Activated T-cell treated with anti-CD3 and anti-CD28 coated beads for 24 hours (primary cell): Measurements from ENCODE around the gene INPP5A.

Experiments
- DNase-seq: peaks from one replicate; pipeline ENCODE4 v3.0.0-alpha.2; 2020; ENCODE audit warnings: low read depth

The INPP5A gene

DNA sequence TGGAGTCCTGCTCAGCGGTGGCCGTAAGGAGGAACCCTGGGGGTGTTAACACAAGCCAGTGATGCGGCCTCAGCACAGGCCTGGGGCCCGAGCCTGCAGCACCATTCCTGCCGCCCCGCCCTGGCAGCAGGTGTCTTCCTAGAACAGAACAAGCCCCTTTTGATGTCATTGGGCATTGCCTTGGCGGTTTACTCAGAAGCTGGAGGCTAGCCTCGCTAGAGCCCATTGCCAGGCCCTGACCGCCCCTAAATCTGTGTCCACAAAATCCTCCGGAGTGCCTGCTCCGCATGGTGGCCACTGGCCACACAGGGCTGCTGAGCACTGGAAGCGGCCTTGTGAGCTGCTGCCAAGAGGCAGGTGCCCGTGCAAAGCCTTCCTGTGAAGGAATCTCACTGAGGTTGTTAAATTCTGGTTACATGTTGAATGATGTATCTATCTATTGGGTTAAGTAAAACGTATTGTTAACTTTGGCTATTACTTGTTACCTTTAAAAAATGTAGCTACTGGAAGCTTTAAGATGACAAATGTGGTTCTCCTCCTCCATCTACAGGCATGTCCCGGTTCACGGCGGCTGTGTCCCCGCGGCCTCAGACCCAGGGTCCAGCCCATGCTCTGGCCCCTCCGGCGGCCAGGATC lies 1.2 kb upstream of the INPP5A start:
- DNase-seq = no peak

DNA sequence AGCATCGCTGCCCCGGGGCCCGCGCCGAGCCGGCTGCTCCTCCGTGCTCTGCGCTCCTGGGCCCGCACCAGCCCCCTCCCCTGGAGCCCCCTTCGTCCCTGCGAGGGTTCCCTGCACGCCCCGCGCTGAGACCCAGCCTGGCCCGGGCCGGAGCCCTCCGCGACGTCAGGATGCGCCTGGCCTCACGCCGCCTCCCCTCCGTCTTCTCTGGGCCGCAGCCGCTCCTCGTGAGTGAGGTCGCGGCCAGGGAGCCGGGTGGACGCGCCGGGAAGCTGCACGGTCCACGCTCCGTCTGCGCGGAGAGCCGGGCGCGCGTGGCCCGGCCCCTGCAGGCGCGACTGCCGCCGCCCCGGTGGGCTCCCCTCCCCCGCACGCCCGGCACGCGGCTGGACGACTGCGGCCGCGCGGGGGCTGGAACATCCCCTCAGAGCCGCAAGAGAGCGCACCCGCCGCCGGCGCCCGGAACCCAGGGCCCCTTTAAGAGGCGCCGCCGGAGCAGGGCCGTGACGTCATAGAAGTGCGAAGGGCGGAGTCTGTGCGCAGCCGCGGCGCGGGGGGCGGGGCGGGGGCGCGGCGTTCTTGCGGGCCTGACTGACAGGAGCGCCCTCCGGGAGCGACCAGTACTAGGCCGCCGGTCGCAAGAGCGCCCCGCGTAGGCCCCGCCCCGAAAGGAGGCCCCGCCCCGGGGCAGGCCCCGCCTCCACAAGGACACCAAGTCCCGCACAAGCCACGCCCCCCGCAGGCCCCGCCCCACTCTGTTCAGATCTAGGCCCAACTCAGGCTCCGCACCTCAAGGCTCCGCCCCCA lies 507 bp upstream of the INPP5A start:
- peak; percentile 100 for DNase-seq

DNA sequence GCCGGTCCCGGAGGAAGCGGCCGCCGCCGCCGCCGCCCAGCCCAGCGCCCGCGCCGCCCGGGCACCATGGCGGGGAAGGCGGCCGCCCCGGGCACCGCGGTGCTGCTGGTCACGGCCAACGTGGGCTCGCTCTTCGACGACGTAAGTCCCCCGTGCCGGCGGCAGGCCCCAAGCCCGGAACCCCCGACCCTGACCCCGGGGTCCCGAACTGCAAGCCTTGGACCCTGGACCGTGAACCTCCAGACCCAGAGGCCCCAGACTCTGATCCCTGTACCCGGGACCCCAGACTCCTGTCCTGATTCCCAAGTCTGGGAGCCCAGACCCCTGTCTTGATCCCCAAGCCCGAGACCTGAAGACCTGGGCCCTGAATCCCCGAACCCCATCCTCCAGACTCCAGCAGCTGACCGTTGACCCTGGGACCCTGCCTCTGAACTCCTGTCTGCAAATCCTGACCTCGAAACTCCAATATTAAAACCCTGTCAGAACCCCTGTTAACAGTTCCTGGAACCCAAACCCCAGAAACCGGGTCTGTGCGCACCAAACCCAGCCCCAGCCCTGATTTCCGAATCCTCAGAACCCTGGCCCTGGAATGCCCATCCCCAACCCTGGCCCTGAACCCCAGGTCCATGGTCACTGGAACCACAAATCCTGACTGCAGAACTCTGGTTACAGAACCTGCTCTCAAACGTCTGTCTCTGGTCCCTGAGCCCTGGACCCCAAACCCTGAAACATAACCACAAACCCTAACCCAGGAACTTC lies 623 bp downstream of the INPP5A start:
- DNase-seq = no peak

DNA sequence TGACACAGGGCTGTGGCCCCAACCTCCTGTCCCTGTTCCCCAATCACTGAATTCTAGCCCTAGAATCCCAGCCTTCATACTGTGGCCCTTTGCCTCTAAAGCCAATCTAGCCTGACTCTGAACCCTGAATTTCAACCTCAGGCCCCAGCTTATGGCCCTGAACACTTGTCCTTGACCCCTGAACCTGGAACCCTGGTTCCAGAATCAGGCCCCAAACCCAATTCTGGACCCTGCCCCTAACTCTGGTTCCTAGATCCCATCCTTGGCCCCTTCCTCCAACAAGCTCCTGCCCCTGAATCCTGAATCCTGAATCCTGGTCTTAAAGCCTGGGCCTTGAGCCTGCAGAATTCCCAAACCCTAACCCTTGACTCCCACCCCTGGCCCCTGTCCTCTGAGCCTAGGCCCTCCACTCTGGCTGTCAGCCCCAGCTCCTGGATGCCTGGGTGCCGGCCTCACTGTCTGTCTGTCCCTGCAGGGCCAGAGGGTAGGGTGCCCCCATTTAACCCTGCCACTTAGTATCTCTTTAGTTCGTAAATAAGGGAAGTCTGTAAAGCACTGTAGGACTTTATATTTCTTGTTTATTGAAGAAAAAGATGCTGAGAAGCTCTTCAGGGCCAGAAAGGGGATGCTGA lies 1.3 kb downstream of the INPP5A start:
- DNase-seq = no peak

DNA sequence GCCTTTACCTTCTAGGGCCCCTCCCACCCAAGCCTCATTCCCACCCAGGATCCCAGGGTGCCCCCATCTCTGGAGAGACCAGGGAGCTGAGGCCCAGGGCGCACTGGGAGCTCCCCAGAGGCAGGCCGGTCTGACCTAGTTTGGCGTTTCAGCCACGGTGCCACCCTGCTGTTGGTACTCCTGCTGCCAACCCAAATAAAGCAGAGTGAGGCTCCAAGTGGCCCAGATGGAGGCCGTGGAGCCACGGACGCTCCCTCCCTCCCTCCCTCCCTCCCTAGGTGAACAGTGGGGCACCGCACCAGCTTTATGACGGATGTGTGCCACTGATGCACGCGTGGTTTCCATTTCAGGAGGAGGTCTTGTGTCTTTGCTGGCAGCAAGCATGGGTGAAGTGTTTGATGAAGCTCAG lies 1.8 kb downstream of the INPP5A start:
- no peak for DNase-seq

DNA sequence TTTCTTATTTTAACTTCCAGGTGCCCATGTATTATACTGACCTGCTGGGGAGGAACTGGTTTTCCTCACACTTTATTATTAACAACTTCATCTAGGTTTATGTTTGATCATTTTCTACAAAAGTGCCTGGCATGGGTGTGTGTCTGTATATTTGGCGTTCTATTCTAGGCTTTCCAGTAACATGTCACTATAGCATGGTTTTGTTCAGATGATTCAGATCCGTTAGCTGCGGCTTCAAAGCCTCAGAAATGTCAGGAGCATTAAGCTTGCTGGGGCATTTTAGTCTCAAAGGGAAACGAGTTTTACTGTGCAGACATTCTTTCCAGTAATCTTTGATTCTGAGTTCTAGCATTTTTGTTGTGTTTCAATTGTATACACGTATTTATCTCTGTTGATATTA lies 2.3 kb downstream of the INPP5A start:
- DNase-seq = peak; percentile 30

DNA sequence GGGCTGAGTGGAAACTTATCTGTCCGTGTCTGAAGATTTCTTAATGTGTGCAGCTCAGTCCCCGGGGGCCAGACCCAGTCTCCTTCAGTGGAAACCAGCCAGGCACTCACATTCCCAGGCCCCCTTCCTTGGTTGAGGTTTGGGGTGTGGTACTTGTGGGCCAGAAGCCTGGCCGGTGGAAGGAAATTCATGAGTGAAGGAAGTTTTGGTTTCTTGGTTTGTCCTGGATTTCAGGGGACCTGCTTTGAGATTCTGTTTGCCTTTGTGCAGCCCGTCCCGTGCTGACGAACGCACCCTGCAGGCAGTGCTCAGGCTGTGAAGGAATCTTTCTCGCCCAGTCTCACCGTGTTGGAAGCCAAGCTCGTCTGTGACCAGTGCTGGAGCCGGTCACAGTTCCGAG lies 2.9 kb downstream of the INPP5A start:
- DNase-seq = no peak

DNA sequence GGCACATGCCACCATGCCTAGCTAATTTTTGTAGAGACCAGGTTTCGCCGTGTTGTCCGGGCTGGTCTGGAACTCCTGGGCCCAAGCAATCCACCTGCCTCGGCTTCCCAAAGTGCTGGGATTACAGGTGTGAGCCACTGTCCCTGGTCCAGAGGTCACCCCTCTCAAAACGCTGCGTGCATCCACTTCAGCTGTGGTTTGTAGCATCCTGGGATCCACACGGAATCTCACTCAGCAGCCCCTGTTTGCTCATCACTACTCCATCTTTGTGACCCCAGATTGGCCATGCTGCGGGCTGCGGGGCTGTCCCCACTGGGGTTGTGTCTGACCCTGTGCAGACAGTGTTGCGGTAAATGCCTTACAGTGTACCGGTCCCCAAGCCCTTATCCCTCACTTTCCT lies 3.5 kb downstream of the INPP5A start:
- DNase-seq = no peak

DNA sequence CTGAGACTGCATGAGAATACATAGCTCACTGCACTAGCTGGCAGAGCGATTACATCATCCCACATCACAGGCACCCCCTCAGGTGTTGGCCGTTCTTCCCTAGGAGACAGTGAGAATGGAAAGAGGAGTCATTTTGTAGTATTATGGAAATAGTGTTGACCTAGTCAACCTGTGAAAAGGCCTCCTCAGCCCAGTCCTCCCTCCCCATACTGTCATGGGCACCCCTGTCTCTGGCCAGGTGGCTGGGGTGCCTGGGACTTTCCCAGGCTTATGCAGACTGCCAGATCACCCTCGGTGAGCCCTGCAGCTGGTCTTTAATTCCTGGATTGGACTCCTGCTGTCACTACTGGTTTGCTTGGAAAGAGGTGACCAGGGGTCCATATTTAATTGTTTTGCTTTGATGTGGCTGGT lies 4.0 kb downstream of the INPP5A start:
- no peak for DNase-seq

DNA sequence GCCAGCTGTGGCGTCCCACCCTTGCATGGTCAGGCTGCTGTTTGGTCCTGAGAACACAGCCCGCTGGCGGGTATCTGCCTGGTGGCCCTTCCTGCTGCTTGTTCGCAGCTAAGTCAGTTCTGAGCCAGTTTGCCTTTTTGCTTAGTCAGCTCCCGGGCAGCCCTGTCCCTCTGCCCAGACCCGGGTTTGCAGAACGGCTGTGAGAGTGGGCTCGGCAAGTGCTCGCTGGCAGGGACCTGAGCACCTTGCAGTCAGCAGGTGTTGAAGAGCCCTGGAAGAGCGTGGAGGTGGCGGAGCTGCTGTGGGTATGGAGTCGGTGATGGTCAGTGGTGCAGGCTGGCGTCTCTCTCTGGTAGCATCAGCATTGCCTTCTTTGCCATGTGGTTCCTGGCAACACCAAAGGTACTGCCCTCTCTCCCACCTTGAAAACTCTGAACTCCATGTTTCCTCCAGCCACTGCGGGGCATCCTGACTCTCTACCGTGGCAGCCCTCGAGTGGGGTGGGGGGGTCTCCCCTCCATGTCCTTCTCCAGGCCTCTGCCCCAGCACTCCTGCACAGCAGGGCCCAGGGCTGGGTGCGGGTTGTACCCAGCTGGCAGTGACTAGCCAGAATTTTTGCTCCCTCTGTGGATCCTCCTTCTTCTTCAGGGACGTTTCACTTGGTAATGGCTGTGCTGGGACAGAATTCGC lies 4.6 kb downstream of the INPP5A start:
- DNase-seq = no peak

DNA sequence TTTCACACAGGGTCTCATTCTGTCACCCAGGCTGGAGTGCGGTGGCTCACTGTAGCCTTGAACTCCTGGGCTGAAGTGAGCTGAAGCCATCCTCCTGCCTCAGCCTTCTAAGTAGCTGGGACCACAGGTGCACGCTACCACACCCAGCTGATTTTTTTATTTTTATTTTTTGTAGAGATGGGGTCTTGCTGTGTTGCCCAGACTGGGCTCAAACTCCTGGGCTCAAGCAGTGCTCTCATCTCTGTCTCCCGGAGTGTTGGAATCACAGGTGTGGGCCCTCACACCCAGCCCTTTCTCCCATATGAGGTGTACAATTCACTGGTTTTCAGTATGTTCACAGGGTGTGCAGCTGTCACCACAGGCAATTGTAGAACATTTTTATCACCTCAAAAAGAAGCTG lies 5.2 kb downstream of the INPP5A start:
- DNase-seq = no peak

DNA sequence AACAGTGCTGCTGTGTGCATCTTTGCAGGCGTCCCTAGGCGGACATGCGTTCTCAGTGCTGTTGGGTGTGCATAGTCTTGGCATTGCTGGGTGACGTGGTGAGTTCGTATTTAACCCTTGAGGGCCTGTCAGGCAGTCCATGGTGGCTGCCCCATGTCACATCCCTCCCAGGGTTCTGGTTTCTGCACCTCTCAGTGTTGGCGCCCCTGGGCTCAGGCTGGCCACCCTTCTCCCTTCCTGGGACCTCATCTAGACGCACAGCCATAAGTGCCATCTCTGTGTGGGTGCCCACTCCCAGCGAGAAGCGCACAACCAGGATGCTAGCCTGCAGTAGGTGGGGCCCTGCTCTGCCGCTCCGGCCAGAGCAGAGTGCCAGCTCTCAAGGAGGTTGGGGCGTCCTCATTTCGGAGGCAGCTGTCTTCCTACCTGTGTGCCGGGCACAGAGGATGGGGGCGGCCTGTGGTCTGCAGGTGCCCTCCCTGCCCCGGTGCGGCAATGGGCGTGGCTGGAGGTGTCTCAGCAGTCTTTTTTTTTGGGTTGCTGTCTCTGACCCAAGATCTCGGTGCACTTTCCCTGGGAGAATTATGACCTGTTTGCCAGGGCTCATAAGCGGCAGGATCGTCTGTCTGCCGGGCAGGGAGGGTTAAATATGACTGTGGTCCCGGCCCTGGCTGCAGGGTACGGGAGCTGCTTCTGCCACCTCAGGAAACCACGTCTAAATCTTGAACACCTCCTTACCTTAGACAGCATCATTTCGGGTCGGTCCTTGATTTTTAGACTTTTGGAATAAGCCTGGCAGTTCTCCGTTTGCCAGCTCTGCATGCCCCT lies 6.5 kb downstream of the INPP5A start:
- no peak for DNase-seq

DNA sequence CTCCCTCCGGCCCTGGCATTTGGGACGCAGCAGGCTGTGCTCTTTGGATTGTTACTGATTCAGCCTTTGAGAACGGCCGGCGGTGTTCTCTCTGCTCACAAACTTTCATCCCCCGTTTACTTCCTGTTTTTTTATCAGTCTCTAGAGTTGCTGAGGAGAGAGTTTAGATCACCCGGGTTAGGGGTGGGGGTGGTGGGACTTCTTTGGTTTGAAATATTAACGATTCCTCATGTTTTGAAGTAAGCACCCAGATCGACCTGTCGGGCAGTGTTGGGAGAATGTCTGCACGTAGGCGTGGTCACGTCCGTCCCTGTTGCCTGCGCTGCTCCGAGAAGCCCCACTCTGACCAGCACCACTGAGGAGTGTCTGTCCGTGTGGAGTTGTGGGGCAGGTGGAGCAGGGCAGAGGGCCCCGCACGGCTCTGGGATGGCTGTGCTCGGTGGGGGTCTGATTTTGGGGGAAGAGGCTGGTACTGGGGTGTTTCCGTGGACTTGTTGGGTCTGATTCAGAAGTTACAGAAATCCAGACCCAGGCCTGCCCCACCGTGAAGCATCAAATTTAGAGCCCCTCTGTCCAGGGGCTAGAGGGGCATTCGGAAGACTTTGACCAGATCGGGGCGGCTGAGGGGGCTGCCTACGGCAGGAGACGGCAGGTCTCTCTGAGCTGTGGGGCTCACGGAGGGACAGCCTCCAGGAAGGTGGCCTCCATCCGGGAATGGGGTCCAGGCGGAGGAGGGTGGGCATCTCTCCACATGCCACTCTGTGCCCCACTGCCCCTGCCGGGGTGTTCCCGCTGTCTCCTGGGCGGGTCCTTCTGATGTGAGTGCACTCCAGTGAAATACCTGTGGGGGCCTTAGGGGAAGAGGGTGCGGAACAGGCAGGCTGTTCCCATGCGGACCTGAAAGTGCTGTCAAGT lies 7.4 kb downstream of the INPP5A start:
- no peak for DNase-seq

DNA sequence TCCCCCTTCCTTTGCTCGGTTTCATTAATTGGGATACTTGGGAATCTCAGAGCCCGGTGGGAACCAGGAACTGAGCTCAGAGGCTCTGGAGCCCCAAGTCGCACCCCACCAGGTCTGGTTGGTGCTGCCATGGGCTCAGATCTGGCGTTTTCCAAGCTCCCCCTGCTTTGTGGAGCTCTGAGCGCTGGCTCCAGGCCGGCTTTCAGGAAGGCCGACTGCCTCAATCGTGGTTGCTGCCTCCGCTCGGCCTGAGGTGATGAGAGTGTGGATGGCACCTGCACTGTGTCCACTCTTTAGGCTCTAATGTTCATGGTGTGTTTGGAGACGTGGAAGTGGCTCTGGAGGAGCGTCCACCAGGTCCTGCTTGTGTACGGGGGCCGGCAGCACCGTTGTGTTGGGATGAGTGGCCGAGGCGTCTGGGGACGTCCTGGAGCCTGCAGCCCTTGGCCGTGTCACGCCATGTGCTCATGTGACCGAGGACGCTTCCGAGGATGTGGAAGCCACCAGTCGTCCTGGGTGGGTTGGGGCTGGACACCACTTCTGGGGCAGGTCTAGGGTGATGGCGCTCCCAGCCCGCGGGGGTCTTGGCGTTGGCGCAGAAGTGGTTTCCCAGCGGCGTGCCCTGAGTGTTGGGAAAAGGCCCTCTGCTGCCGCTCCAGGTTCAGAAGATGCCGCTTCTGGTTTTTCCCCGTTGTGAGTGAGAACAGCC lies 8.2 kb downstream of the INPP5A start:
- DNase-seq = no peak

DNA sequence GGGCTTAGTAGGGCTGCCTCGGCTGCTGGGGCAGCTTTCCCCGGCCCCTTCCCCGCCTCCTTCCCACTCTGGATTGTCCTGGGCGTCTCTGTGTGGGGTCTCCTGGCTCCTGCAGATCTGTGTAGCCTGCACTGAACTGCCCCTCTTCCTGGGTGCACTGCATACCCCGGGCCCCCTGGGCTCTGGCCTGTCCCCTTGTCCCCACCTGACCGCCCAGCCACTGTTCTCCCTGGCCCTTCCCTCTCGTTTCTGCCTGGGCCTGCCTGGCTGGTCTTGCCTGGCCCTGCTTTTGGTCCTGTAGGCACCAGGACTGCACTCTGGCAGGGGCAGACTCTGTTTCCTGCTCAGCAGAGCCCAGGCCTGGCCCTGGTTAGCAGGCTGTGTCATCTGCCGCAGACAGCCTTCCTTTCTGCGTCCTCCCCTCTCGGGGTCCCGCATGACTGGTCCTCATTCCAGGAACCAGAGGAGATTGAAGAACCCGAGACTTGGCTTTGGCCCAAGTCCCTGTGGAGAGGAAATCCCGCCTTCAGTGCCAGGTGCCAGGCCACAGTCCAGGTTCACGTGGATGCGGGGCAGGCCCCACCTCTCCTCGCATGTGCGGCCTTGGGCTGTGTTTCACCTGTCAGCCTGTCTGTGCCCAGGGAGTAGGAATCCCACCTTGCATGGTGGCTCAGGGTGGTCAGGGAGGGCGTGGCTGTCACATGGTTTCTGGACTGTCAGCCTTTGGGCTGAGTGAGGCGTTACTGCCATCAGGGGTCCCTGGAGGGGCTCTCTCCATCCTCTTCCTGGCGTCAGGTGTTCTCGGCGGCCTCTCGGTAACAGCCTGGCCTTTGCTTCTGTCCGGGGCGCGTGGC lies 9.2 kb downstream of the INPP5A start:
- no peak for DNase-seq

DNA sequence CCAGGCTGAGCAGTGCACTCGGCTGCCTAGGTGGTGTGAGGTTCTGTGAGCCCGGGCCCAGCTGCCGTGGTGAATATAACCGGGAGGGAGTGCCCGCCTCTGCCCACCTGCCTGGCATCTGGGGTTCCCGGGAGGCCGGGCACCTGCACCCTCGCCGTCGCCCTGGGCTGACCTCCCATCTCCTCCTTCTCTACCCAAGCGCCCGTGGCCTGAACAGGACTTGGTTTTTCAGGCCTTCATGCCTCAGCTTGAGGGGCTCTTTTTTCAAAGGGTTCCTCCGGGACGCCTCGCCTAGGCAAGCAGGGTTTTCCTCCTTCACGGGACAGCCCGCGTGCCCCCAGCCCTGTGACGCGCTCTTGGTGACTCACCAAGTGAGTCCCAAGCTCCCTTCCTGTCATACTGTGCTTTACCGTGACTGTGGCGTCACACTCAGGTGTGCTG lies 9.9 kb downstream of the INPP5A start:
- DNase-seq = no peak

DNA sequence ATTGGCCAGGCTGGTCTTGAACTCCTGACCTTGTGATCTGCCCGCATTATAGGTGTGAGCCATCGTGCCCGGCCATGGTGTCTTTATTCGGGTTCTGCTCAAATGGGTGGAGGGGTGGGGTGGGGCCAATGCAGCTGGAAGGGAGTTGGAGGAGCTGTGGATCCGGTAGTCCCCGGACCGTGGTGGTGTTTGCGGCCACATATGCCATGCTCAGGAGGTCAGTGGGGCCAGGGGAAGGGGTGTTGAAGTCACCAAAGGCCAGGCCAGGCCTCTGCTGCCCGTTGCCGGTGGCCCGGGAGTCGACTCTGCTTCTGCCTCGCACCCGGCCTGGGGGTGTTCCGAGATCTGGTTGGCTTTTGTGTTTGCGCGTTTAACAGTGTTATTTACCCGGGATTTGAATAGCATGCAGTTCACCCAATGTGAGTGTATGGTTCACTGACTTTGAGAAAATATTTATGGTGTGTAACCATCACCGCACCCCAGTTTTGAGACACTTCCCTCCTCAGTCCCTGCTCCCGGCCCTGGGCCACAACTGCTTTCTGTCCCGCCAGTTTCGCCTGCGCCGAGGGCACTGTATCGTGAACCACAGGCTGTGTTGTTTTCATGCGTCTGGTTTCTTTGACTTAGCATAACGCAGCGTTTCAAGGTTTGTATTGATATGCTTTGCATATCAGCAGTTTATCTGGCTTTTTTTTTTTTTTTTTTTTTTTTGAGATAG lies 10.7 kb downstream of the INPP5A start:
- no peak for DNase-seq

DNA sequence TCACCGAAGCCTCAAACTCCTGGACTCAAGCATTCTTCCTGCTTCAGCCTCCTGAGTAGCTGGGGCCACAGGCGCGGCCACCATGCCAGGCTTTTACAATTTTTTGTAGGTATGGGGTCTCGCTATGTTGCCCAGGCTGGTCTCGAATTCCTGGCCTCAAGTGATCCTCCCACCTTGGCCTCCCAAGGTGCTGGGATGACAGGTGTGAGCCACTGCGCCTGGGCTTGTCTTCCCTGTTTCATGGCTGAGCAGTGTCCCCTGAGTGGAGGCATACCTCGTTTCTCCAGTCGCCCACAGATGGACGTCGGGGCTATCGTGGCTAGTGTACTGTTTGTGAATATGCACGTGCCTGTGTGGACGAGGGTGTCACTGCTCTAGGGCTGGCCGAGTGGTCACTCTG lies 11.3 kb downstream of the INPP5A start:
- DNase-seq = no peak
